Posterior vena cava (tissue), 2 donors: ENCODE data around the gene FANCG. TPM values are rescaled to one million over a fixed set of nuclear protein-coding genes. Genes with fewer than 3 reads are reported as not detected.

Experiments used
- DNase-seq: peaks from one replicate; pipeline ENCODE4 v3.0.0-alpha.2; 2020; ENCODE audit warnings: low spot score
- intact Hi-C, 2 donors: fragments of 100-400 bp; cut with DNase I; formaldehyde crosslinking; loops; one replicate each; pipeline versions ENCODE4 v1.14.1 to v1.14.2; 2022 to 2023
- total RNA-seq, 2 donors: library from RNA; stranded (reverse); fragmentation: NEBNext Ultra II Directional; extraction: Animal tissue kit (Norgen Biotek cat#: 25700); gene quantifications; one replicate each; pipeline ENCODE4 v1.2.1, GENCODE V29; 2021
- donor health status: DM: yes; HTN: yes; CAD: no.
- donor health status: DM: yes; HTN: yes; CAD: no.

FANCG gene
- total RNA-seq, 2 donors from 2014 or later = 8.0 to 8.9 TPM

GRCh38 chr9:35072461-35073278 is 7.1 kb downstream of the FANCG start, which contains the start of gene VCP:
Gene VCP, minus strand, starts transcription at chr9:35072625. Its CDS starts 272 bp downstream, at chr9:35072353.
- intact Hi-C loops = no loop called here

GRCh38 chr9:35071814-35072460 is 7.8 kb downstream of the FANCG start:
- intact Hi-C loops = no loop called here

More at GRCh38 chr9:35072461-35073278, 7.1 kb downstream of the FANCG start, which contains the start of gene VCP:
- peak; percentile 99 for DNase-seq

GRCh38 chr9:35070823-35071813 is 8.6 kb downstream of the FANCG start:
- intact Hi-C loops = loop anchor here in 1 of 2 donors (1.0 kb wide), 1 partner anchor 9 kb away; no protein-coding TSS in a partner anchor
- no peak for DNase-seq

More at GRCh38 chr9:35071814-35072460, 7.8 kb downstream of the FANCG start:
- DNase-seq = peak; percentile 95

DNA sequence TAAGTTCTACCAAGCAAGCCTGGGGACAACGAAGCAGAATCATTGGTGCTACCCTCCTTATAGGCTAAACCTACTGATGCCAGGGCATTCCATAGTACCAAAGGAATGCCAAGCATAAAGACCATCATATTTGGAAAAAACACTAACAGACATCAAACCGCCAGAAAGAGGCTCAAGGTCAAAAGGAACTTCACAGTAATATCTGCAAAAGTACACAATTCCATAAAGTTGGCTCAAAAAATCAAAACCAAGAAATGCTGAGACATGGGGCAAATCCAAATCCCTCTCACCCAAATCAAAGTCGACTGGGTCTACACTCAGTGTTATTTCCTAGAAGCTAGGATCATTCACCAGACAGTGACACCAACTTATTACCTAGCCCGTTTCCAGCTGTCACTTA is 10.7 kb downstream of the FANCG start:
- intact Hi-C loops = no loop called here
- DNase-seq = no peak

DNA sequence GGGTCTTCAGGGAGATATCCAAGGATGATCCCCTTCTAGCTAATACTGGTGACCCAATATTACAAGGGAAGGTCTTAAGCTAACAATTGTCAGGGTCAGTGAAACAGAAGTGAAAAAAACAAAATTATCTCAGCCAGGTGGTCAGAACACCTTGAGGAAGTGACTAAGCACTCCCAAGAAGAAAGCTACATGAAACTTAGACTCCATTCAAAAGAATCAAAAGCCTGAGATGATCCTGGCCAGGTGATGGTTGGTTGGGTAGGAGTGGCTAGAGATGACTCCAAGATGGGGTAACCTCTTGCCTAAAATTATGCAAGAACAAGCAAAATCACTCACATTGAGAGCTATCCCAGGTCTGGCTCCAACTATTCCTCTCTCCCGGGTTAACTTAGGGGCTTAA is 12.7 kb downstream of the FANCG start:
- intact Hi-C loops = no loop called here
- DNase-seq = no peak

- intact Hi-C loops = no loop called here
- no peak for DNase-seq
These were observed 19.1 kb downstream of the FANCG start for GRCh38 chr9:35060548-35061207.

GRCh38 chr9:35059438-35059837 is 20.3 kb downstream of the FANCG start:
- no peak for DNase-seq
- intact Hi-C loops = no loop called here

- intact Hi-C loops = no loop called here
- DNase-seq = no peak
These were observed 22.5 kb downstream of the FANCG start for GRCh38 chr9:35057271-35057620.

DNA sequence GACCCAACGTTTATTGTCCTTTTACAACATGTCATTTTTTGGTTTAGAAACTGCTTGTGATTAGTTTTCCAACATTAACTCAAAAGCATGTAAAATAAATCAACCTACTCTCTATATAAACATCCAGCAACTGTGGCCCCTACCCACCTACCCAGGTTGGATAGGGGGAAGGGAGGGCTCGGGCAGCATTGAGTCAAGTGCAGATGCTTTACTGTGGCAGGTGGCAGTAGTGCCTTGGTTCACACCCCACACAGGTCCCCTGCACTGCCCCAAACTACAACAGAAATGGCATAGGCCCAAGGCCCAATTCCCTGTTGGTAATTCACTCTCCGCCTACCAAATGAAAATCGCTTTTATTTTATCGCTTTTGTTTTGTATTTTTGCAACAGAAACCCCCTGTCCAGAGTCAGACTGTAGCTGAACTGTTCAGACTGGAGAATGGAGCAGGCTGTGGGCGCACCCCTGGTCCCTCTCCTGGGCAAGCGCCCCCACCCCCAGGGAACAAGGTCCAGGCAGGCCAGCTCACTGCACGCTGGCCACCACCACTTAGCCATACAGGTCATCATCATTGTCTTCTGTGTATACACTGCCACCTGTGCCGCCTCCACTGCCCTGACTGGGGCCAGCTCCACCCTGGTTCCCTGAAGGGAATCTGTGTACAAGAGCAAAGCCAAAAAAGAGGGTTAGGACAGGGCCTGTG is 23.0 kb downstream of the FANCG start:
- intact Hi-C loops = no loop called here
- no peak for DNase-seq

- no peak for DNase-seq
- intact Hi-C loops = loop anchor here in 1 of 2 donors (5.0 kb wide), 1 partner anchor 598 kb away; the partner anchor contains the start of genes DNAI1 and FAM219A
These were observed 24.7 kb downstream of the FANCG start for GRCh38 chr9:35054871-35055644.

DNA sequence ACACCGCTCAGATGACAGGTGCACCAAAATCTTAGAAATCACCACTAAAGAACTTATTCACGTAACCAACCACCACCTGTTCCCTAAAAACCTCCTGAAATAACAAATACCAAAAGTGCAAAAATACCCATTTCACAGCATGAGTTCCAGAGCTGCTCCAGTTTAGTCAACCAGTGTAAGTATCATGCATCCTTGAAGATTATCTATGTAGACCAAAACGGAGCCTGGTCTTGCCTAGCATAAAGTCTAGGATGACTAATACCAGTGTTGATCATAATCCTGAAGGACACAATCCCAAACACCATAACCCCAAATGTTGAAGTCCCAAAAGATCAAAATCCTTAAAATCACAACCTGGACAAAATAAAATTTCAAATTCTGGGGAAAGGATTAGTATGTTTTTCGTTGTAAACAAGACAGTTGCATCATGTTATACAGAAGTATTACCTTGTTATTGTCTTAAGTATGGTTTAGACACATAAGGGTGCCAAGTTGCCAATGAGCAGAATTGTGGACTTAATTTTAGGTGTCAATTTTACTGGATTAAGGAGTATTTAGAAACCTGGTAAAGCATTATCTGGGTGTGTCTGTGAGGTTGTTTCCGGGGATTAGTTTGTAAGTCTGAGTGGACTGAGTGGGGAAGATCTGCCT is 25.4 kb downstream of the FANCG start:
- intact Hi-C loops = loop anchor here in 1 of 2 donors (5.0 kb wide), 1 partner anchor 597 kb away; the partner anchor contains the start of genes DNAI1 and FAM219A
- DNase-seq = no peak

GRCh38 chr9:35051069-35051967 is 28.4 kb downstream of the FANCG start:
- intact Hi-C loops = loop anchor here in 1 of 2 donors (5.0 kb wide), 1 partner anchor 594 kb away; the partner anchor contains the start of genes DNAI1 and FAM219A

DNA sequence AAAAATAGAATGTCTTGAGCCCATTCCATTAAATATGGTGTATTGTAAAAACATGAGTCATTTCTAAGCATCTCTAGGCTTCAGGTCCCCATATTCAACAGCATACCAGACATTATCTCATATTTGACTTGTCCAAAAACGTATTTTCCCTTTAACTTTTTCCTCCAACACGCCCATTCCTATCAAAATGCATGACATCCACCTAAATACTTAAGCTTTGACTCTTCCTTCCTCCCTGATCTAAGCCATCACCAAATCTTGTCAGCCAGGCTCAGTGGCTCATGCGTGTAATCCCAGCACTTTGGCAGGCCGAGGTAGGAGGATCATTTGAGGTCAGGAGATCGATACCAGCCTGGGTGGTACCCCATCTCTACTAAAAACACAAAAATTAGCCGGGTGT is 31.2 kb downstream of the FANCG start:
- intact Hi-C loops = no loop called here
- no peak for DNase-seq

More at GRCh38 chr9:35051069-35051967, 28.4 kb downstream of the FANCG start:
- no peak for DNase-seq

DNA sequence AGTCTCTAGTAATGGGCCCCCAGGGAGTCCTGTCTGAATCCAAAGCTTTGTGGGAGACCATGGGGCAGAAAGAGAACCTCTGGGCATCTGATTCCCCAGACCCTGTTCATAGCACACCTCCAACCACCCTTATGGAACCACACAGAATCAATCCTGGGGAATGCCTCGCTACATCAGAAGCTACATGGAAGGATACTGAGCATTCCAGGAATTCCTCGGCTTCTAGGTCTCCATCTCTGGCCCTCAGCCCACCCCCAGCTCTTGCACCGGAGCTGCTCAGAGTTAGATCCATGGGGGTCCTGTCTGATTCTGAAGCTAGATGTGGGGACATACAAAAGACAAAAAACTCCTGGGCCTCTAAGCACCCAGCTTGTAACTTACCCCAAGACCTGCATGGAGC is 35.7 kb downstream of the FANCG start:
- intact Hi-C loops = no loop called here
- no peak for DNase-seq

GRCh38 chr9:35042891-35043545 is 36.7 kb downstream of the FANCG start:
- DNase-seq = no peak
- intact Hi-C loops = no loop called here
